GM19467 (cell line): Measurements from ENCODE around the gene PRKCB.

Experiments used
- ATAC-seq: cut with Tn5 transposase; IDR thresholded peaks from one replicate; pipeline ENCODE4 v1.9.1; 2021; ENCODE audit warnings: mild to moderate bottlenecking, moderate library complexity; ENCODE audit not compliant: unreplicated experiment

Gene PRKCB

GRCh38 chr16:23863511-23864422, 28.0 kb downstream of the PRKCB start:
- peak; percentile 70 for ATAC-seq

- ATAC-seq: no peak
Observed at GRCh38 chr16:23865853-23866252, 30.1 kb downstream of the PRKCB start.

GRCh38 chr16:23866621-23867020, 30.8 kb downstream of the PRKCB start:
- ATAC-seq: no peak

- ATAC-seq: no peak
Observed at GRCh38 chr16:23867566-23867965, 31.8 kb downstream of the PRKCB start.

- ATAC-seq: no peak
Observed at GRCh38 chr16:23868136-23868535, 32.4 kb downstream of the PRKCB start.

GRCh38 chr16:23869052-23869451, 33.3 kb downstream of the PRKCB start:
- ATAC-seq: no peak

GRCh38 chr16:23871924-23872323, 36.1 kb downstream of the PRKCB start:
- ATAC-seq: no peak

- ATAC-seq: no peak
Observed at GRCh38 chr16:23874613-23875294, 39.0 kb downstream of the PRKCB start.

GRCh38 chr16:23876256-23876896, 40.6 kb downstream of the PRKCB start:
- ATAC-seq: no peak

- ATAC-seq: no peak
Observed at GRCh38 chr16:23877107-23878070, 41.6 kb downstream of the PRKCB start.

GRCh38 chr16:23879735-23880373, 44.1 kb downstream of the PRKCB start:
- no peak for ATAC-seq

- no peak for ATAC-seq
Observed at GRCh38 chr16:23889189-23889588, 53.4 kb downstream of the PRKCB start.

- ATAC-seq: no peak
Observed at GRCh38 chr16:23893986-23894385, 58.2 kb downstream of the PRKCB start.

GRCh38 chr16:23895052-23895451, 59.3 kb downstream of the PRKCB start:
- ATAC-seq: no peak

GRCh38 chr16:23896832-23897821, 61.3 kb downstream of the PRKCB start:
- ATAC-seq: no peak

GRCh38 chr16:23898682-23899430, 63.1 kb downstream of the PRKCB start:
- no peak for ATAC-seq

GRCh38 chr16:23899869-23900268, 64.1 kb downstream of the PRKCB start:
- no peak for ATAC-seq
